NCI-H146 treated with DMSO at 0.1 percent for 48 hours (cell line): ENCODE results near the gene CDRT15.
A peak's percentile ranks its signal among the peaks of the same experiment; 100 is the strongest.
"Not testable (repeated sequence)": the region's sequence is repeated elsewhere in the genome, so short reads cannot be mapped to it uniquely, and the experiment has no call there.

Experiments
- DNase-seq: peaks from one replicate; lab custom pipeline; 2025; ENCODE audit not compliant: unreplicated experiment; lab: John Stamatoyannopoulos, UW

Gene CDRT15

DNA sequence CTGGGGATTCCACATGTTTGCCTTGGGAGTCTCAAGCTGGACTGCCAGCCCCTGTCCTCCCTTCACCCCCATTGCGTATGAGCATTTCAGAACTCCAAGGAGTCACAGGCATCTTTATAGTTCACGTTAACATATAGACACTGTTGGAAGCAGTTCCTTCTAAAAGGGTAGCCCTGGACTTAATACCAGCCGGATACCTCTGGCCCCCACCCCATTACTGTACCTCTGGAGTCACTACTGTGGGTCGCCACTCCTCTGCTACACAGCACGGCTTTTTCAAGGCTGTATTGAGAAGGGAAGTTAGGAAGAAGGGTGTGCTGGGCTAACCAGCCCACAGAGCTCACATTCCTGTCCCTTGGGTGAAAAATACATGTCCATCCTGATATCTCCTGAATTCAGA lies 28.9 kb downstream of the CDRT15 start:
- DNase-seq: no peak

DNA sequence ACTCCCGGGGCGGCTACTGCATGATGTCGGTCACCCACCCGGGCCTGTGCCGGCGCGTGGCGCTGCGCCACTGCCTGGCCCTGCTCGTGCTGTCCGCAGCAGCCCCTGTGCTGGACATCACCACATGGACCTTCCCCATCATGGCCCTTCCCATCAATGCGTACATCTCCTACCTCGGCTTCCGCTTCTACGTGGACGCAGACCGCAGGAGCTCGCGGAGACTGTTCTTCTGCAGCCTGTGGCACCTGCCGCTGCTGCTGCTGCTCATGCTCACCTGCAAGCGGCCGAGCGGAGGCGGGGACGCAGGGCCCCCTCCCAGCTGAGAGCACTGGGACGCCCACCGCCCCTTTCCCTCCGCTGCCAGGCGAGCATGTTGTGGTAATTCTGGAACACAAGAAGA lies 29.8 kb downstream of the CDRT15 start:
- DNase-seq: no peak

DNA sequence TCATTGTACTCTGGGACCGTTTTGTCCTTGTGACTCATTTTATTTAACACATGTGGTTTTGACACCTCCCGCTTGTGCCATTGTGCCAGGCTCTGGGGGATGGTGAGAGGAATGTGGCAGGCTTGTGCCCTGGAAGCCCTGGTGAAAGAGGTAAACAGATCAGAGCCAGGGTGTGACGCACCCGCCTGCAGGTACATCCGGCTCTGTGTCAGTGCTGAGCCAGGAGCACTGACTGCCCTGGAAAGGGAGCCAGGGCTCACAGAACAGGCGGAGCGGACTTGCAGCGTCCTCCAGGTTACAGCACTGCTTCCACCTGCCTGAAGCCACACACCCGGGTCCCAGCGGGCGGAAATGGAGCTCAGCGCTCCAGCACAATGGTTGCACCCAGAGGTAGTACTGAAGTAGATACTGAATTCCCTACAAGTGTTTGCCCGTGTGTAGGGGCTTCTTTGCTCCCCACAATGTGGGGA lies 30.6 kb downstream of the CDRT15 start:
- no peak for DNase-seq

DNA sequence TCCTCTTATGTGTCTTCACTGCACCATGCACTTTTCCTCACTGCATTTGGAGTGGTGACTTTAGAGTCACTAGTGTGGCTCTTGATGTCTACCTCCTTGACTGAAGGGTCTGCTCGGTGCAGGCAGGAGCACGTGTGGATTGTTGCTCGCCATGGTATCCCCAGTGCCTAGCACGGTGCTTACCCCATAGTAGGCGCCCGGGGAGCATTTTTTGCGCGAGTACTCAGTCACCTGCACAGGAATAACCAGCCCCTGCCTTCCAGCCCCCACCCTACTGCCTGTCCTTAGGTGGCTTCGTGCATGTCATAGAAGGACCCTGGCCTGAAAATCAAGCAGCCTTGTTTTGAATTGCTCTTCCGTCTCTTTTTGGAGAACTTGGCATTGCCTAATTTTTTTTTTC lies 31.3 kb downstream of the CDRT15 start:
- no peak for DNase-seq

DNA sequence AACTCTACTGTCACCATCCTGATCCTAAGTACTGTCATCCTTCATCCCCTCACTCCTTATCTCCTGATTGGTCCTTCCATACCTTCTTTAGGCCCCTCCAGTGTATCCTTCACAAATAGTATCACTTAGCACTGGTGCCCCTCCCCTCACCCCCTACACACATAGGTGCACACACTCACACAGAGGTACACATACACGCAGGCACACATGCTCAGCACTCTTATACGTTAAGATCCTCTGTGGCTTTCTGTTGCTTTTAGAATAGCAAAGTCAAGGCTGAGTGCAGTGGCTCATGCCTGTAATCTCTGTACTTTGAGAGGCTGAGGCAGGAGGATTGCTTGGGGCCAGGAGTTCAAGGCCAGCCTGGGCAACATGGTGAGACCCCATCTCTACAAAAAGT lies 32.1 kb downstream of the CDRT15 start:
- no peak for DNase-seq

DNA sequence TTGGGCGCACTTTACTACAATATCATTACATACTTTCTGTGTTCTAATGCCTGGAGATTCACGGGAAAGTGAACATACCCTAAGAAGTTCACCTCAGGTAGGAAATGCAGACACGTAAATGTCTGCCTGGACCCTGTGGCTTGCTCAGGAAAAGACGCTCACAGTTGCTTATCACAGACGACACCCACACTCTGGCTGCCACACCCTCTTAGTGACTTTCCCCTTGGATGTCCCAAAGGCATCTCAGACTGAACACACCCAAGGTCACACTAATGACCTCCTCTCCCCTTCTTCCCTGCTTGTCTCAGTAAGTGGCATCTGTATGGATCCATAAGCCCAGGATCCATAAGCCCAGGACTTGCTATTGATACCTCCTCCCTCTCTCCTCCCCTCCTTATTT lies 32.6 kb downstream of the CDRT15 start:
- no peak for DNase-seq

DNA sequence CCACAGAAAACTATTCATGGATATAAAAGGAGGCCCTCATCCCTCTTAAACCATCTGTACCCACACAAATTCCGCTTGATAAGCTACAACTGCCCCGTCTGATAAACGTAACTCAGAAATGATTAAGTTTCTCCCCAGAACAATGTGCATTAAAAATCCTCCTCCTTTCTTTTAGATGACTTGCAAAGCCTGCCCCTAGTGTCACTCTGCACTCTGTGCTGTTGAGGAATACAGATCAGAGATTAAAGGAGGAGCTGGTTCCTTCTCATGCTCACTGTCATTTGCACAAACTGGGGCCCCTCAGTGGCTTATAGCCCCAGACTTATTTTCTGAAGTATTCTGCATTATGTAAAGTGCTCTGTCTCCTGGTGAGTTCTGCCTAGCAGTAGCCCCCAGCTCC lies 33.3 kb downstream of the CDRT15 start:
- DNase-seq: no peak

DNA sequence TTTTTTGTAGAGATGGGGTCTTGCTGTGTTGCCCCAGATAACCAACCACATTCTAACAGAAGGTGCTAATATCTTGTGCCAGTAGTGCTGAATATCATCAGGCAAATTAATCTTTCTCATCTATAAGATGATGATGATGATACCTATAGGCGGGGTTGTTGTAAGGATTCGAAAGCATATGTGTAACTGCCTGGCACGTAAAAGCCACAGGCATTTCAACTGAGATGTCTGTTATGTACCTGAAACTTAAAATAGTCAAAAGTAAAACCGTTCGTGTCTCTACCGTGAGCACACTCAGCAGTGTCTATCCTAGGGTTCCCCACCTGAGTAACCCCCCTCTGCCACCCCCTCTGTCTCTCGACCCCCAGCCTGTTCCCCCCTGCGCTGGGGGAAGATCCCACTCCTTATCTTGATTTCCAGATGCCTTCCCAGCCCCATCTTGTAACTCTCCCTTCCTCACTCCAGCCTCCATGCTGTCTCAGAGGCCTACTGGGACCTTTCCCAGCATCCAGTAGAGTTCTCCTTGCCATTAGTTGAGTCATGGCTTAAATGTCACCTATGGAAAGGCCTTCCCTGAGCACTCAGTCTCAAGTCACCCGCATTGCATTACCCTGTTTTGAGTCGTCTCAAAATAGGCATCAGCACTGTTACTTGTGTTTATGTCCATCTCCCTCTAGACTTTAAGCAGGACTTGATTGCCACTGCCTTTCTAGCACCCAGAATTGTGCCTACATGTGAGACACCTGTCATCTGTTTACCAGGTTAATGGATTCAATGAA lies 34.1 kb downstream of the CDRT15 start:
- DNase-seq: no peak

DNA sequence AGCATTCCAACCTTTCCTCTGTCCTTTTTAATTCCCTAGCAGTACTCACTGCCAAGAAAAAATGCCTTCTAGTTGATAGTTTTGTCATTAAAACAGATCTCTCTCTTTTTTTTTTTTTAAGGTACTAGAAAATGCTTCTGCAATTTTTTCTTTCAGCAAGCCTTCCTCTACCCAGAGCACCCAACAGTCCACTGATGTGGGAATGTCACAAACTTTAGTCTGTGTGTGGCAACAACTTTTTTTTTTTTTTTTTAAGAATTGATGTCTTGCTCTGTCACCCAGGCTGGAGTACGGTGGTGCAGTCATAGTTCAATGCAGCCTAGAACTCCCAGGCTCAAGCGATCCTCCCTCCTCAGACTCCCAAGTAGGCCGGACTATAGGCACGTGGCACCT lies 34.7 kb downstream of the CDRT15 start:
- DNase-seq: no peak

DNA sequence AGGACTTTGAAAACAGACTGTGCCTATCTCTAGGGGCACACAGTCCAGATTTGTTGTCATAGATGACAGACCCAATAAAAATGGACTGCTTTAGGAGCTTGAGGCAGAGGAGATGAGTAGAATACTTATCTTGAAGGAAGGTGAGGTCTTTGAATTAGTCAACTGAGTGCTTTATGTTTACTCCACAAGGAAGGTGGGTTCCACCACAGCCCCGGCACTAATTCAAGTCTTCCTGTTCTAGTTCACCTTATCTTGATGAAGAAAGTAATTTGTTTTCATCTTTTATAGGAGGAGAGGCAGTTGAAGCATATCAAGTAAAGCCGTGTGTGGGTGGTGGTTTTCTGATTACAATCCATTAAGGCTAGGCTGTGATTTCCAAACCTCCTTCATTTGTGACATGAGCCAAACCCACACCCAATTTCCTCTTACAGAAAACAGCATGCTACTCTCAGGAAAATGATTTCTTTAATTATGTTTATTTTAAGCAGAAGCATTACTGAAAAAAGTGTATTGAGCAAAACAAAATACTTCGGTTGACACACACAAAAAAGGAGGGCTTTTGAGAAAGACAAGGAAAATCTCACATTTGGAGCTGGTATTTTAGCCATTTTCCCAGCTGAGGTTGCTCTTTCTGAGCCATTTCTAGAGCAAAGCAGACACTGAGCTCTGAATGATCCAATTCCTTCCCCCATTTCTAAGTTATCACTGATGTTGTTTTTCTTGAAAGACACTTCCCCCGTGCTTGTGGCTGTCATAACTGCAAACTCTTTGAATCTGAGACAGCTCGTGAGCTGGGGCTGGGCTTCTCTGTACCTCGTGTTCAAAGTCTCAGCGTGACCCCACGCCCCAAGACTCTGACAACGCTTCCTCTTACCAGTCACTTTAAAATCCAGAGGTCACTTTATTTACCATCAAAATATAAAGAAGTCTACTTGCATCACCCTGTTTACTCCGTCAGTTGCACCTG lies 35.4 kb downstream of the CDRT15 start:
- no peak for DNase-seq

DNA sequence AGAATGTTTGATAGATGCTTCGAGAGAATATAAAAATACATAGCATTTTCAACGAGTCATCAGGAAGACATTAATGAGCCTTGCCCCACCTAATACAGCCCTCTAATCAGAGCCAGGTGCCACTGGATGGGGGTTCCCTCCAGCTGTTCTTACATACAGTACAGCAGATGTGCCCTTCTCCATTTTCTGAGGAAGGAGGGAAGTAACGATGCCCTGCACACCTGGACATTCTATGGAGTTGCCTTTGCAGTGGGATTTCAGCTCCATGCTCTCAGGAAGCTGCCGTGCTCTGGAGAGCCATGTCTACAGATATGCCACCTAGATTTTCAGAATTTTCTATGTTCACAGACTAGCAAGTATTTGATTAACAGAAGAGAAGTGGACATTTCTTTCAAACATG lies 36.3 kb downstream of the CDRT15 start:
- no peak for DNase-seq

DNA sequence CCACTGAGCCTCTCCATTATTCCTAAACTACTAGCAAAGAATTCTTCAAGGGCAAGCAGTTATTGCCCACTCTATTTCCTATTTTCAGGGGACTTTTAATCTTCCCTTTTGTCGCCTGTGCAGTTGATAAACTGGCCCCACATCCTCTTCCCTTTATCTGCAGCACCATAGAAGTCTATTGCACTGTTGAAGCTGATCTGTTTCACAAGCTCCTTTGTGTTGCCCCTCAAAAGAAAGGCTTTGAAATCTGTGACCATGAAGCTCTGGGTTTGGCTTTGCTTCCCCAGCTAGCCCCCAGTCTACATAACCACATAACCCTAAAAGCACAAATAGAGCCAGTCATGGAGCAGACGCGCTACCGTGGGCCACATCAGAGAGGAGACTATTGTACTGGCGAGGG lies 37.1 kb downstream of the CDRT15 start:
- DNase-seq: no peak

DNA sequence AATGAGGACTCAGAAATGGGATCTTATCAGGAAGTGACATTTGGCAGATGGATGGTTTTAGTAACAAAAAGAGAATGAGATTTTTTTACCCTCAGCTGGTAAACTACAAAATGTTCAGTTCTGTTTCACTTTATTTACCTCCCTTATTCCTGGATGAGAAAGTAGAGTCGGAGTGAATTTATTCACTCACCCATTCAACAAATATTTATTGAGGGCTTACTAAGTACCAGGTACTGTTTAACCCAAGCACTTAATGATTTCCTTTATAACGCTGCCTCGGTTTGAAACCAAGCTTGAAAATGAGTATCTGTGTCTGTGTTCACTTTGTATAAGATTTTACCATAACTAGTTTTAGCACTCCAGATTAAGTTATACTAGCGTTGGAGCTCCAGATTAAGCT lies 38.1 kb downstream of the CDRT15 start:
- no peak for DNase-seq

DNA sequence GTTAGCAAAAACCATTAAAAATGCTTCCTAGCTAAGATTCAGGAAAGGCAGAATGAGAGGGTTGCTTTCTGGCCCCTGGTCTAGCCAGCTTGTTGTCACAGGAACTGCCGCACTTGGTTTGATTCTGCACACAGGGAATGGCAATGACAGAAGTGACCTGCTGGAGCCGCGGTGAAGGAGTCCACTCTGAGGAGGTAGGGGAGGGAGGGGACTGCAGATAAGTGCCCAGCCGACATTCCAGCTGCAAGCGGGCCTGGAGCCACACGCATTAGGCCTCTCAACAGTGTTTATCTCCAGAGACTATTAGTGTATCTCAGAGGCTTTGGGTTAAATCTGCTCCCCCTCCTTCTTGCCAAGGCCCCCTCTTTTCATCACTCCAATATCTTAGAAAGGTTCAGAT lies 38.6 kb downstream of the CDRT15 start:
- peak; percentile 0 for DNase-seq

DNA sequence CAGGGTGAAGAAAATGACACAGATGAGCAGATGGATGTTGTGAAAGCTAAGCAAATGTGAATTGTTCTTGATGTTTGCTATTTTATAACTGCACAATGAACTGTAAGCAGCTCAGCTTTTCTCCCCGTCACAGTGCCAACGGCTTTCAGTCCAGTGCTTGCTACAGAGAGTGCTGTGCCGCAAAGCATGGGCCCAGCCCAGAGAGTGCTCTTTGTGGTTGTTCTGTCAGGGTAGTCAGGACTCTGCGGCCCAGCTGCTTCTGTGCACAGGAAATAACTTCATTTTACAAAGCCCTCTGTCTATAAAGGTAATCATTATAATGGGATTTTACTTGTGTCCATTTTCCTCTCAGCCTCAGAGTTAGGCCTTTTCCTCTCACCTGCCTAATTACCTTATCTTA lies 39.1 kb downstream of the CDRT15 start:
- no peak for DNase-seq

DNA sequence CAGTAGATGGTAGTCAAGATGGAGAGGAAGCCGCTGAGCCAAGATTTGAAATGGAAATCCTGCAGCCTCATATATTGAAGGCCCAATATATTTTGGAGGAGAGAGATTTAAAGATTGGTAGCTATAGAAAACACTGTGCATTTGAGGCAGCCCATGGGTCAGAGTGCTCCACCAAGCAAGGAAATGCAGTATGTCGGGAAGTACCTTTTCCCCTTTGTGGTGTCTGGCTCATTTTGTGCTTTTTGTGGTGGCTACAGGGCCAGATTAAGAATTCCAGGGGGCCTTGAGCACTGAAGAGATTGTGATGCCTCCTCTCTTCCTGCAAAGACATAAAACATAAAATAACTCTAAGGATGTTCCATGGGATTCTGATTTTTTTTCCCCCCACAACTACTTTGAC lies 39.6 kb downstream of the CDRT15 start:
- DNase-seq: no peak

DNA sequence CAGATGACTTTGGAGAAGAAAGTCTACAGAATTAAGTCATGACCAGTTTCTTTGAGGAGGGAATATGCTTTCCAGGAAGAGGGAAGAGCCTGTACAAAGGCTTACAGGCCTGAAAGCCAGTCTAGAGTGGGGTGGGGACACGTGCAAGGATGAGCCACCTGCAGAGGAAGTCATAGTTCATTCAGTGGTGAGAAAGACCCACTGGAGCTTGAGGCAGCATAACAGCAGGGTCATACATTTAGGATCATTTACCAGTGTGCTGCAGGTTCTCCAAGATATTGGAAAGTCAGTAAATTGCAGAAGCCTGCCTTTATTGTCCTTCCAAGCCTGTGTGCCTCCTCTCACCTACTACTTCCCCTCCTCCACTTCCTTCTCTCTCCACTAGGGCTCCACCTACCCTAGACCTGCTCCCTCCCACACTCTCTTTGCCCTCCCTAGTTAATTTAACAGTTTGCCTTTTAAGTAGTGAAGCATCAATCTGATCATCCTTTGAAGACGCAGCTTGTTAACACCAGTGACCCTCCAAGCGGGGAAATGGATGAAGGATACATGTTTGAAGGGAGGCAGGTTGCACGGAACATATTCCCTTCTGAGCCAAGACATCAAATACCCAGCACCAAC lies 40.2 kb downstream of the CDRT15 start:
- DNase-seq: no peak

DNA sequence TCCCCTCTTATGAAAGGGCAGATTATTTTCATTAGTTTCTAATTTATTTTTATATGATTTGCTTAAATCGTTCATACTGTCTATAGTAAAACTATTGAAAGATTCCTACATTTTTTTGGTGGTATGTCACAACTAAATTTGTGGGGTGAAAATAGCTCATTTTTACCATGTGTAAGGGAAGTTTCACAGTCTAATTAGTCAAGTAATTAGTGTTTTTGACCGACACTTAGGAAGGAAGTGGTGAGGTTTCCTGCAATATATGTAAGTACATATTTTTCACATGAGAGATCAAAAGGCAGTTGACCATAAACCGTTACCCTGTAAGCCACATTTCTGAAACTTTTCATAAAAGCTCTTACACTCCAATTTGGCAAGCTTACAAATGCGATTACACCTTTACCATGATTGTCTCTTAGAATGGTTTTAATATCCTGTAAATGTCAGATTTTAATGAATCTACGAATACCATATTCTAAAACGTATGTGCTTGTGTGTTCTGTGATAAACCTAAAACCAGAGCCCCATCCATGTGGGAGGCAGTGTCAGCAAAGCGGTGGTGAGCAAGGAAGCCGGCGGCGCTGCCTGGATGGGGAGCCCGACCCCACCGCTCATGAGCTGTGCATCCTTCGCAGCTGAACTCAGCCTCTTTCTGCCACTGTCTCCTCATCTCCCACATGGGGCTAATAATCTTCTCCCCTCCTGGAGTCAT lies 43.9 kb downstream of the CDRT15 start:
- not testable (repeated sequence) for DNase-seq

DNA sequence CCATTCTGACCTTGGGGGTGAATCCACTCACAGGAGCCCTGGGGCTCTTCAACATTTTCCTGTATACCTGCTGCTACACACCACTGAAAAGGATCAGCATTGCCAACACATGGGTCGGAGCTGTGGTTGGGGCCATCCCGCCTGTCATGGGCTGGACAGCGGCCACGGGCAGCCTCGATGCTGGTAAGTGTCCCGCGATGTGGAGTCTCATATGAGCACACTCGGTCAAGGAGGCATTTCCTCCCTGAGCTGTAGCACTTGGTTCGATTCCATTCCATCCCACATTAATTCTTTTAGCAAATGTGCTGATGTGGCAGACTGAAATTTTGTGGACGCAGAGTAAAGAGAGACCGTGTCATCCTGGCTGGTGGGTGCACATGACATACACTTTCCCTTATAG lies 44.6 kb downstream of the CDRT15 start:
- DNase-seq: not testable (repeated sequence)

DNA sequence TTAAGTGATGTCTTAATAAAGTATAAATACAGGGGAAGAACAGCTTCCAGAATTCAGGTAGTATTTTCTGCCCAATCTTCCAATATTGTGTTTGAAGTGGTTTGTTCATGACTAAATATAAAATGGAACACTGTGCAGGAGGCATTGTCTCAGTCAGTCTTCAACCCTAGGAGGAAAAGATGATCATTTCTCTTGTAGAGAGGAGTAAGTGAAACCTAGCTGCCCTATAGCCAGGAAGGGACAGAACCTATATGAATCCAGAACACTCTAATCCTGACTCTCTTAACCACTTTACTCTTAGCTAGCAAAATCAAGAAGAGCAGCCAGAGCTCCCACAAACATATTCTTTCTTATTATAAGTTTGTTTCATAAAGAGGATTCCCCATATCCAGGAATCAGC lies 45.2 kb downstream of the CDRT15 start:
- DNase-seq: not testable (repeated sequence)

DNA sequence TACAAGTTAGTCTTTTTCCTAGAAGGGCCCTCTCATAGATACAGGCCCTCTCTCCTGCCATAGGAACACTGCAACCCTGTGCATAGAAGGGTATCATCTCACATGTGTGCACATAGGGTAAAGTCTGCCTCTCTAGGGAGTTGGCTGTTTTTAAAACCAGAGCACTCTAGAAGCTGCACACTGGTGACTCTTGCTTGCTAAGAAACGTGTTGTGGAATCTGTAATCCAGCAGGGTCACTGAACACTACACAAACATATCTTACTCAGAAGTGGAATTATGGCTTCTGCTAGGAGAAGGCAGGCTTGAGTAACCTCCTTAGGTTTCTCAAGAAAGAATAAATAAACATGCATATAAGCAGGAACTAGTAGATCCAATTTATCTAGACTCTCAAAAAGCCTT lies 45.9 kb downstream of the CDRT15 start:
- not testable (repeated sequence) for DNase-seq
